ENCODE data around the gene NOTCH2NLA. TPM values are rescaled to one million over a fixed set of nuclear protein-coding genes. Genes with fewer than 3 reads are reported as not detected.

NOTCH2NLA gene
- 10 to 100 TPM; 31.9 to 32.7 TPM for total RNA-seq

GRCh38 chr1:146228710-146229477 lies at the start of gene NOTCH2NLA:
Gene NOTCH2NLA, minus strand, starts transcription at chr1:146229021. Its CDS starts 39,684 bp downstream, at chr1:146189337.

DNA sequence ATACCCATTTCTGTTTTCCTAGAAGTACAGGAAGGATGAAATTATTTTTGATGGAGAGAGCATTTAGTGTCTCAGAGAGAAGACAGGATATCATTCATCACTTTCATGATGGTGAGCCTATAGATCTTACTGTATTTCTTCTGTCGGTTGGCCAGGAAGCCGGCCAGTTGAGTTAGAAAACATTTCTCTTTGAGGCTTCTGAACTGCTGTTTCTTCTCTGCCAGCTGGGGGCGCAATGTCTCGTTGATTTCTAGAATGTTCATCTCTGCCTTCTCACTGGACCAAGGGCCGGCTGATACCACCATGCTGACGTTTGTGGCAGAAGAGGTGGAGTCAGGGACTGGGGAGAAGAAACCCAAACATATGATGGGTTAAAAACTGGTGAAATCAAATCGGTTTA lies 84.4 kb downstream of the NOTCH2NLA start, which contains the start of gene NBPF10:
Gene NBPF10 (minus strand): TSS at position 340 of the 400 bp plus-strand sequence. CDS start 35 bp downstream, at position 305.

Other genes starting within 250 kb of the NOTCH2NLA start
- gene TXNIP, start 232.4 kb downstream of the NOTCH2NLA start, total RNA-seq = 100 to 1,000 TPM; 461 to 468 TPM
- not detected for gene HJV, start 207.3 kb downstream of the NOTCH2NLA start, total RNA-seq
- gene NBPF10, start 84.2 kb downstream of the NOTCH2NLA start, total RNA-seq = 1 to 10 TPM; 2.1 TPM